ENCODE measurements around the gene IGF2BP3. TPM values are rescaled to one million over a fixed set of nuclear protein-coding genes. Genes with fewer than 3 reads are reported as not detected.

IGF2BP3 gene
- polyA plus RNA-seq, 1 donor (not counting 4 experiments of a cell fraction or from before 2014, with no cell fraction given) = 22.3 TPM

DNA sequence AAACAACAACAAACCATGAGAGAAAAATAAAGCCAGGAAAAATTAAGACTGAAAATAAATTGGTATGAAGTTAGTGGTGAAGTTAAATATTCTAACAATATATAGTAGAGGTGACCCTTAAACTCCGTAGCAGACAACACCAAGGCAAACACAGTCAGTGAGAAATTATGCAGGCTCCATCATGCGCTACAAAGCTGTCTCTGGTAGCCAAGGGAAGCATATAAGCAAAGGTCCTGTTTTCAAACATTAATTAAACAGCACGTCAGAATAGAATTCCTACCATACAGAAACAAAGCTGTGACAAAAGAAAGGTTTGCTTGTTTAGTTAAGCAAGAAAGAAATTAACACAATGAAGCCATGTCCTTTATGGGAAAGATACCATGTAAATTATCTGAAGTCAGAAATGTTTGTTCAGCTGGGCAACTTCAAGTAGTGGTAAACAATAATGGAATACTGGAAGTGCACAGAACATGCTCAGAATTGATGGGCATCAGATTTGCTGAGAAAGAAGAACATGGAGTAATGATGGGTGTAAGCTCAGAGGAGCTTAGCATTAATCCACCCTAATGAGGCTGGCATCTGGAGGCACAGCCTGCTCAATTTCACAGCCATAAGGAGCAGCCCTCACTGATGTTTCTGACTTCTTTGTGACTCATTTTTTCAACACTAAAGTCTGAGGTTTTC, 75.7 kb downstream of the IGF2BP3 start:
- Histone ChIP-seq H3K9me1 (ENCODE audit: control insufficient read depth, extremely low read depth, insufficient read depth, low read length) (no peaks in the 10 kb centered on the region), H3K9me3 (ENCODE audit: control insufficient read depth, low read depth, low read length) (no peaks in the 10 kb centered on the region), H3K27me3 (ENCODE audit: control insufficient read depth, extremely low read depth, insufficient read depth, low read length) (no peaks in the 10 kb centered on the region), H4K20me1 (ENCODE audit: control insufficient read depth, extremely low read depth, insufficient read depth, low read length) (no peaks in the 10 kb centered on the region), H2AFZ (ENCODE audit: control insufficient read depth, low read length) (no peak overlapping the region), H3K4me2 (ENCODE audit: control insufficient read depth, extremely low read depth, insufficient read depth, low read depth, low read length) (no peak overlapping the region), H3K79me2 (ENCODE audit: control insufficient read depth, insufficient read depth, low read length) (no peaks in the 10 kb centered on the region), H3K36me3 (ENCODE audit: control insufficient read depth in 2 of 2, extremely low read depth in 1 of 2, insufficient read depth in 2 of 2, low read length in 2 of 2) (peaks cover 0 to 6% of the 10 kb centered on the region in 2 experiments), H3K9ac (ENCODE audit: control insufficient read depth, extremely low read depth, insufficient read depth, low read length) (no peak overlapping the region), H3K4me3 (ENCODE audit: control insufficient read depth in 2 of 3, extremely low read depth in 1 of 3, insufficient read depth in 2 of 3, low read depth in 1 of 3, low read length in 3 of 3) (no peak overlapping the region), H3K27ac (ENCODE audit: control insufficient read depth, insufficient read depth, low read length) (no peak overlapping the region), H3K4me1 (ENCODE audit: control insufficient read depth, extremely low read depth, insufficient read depth, low read length) (no peaks in the 10 kb centered on the region)
- DNase-seq (ENCODE audit: low read depth, low spot score) = no peak
- no peak for FAIRE-seq
- TF ChIP-seq, protein P1, sequence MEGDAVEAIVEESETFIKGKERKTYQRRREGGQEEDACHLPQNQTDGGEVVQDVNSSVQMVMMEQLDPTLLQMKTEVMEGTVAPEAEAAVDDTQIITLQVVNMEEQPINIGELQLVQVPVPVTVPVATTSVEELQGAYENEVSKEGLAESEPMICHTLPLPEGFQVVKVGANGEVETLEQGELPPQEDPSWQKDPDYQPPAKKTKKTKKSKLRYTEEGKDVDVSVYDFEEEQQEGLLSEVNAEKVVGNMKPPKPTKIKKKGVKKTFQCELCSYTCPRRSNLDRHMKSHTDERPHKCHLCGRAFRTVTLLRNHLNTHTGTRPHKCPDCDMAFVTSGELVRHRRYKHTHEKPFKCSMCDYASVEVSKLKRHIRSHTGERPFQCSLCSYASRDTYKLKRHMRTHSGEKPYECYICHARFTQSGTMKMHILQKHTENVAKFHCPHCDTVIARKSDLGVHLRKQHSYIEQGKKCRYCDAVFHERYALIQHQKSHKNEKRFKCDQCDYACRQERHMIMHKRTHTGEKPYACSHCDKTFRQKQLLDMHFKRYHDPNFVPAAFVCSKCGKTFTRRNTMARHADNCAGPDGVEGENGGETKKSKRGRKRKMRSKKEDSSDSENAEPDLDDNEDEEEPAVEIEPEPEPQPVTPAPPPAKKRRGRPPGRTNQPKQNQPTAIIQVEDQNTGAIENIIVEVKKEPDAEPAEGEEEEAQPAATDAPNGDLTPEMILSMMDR (optimal IDR thresholded peaks at IDR 0.05 in 1 of 3, IDR thresholded peaks at IDR 0.05 in 1 of 3, conservative IDR thresholded peaks at IDR 0.05 in 1 of 3; ENCODE audit: extremely low read depth in 1 of 3, insufficient read depth in 2 of 3, low read length in 3 of 3) = no peak
- no peak for TF ChIP-seq EZH2 (IDR thresholded peaks at IDR 0.05; ENCODE audit: low read length)
- dilution Hi-C loops (cut with MboI; ENCODE audit: extremely low pct_ligation_motif_present, low sequenced_read_pairs) = no loop called here

DNA sequence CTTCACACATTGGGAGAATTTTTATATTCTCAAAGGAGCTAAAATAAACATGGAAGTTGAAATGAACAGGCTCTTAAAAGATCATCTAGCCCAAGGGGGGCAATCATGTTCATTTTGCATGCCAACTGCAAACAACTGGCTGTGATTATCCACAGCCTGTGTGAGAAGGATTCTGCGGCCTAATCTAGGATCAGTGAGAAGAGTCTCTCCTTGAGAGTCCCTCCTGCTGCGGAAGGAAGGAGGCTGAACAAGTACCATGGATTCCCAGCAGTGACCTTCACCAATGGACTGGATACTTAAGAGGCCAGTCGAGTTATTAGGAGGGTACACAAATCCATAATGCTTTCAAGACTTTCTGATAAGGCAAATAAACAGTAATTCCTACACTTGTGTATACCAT, 76.7 kb downstream of the IGF2BP3 start:
- no peaks in the 10 kb centered on the region for H3K79me2 ChIP-seq (ENCODE audit: control insufficient read depth, insufficient read depth, low read length)
- no peaks in the 10 kb centered on the region for H3K9me1 ChIP-seq (ENCODE audit: control insufficient read depth, extremely low read depth, insufficient read depth, low read length)
- TF ChIP-seq, protein P1 (optimal IDR thresholded peaks at IDR 0.05 in 1 of 3, IDR thresholded peaks at IDR 0.05 in 1 of 3, conservative IDR thresholded peaks at IDR 0.05 in 1 of 3; ENCODE audit: extremely low read depth in 1 of 3, insufficient read depth in 2 of 3, low read length in 3 of 3) = no peak
- no peak for TF ChIP-seq EZH2 (IDR thresholded peaks at IDR 0.05; ENCODE audit: low read length)
- no peak overlapping the region for H2AFZ ChIP-seq (ENCODE audit: control insufficient read depth, low read length)
- dilution Hi-C loops (cut with MboI; ENCODE audit: extremely low pct_ligation_motif_present, low sequenced_read_pairs) = no loop called here
- H3K27ac ChIP-seq (ENCODE audit: control insufficient read depth, insufficient read depth, low read length) = no peak overlapping the region
- no peak overlapping the region for H3K4me3 ChIP-seq (ENCODE audit: control insufficient read depth in 2 of 3, extremely low read depth in 1 of 3, insufficient read depth in 2 of 3, low read depth in 1 of 3, low read length in 3 of 3)
- no peak overlapping the region for H3K4me2 ChIP-seq (ENCODE audit: control insufficient read depth, extremely low read depth, insufficient read depth, low read depth, low read length)
- no peaks in the 10 kb centered on the region for H3K27me3 ChIP-seq (ENCODE audit: control insufficient read depth, extremely low read depth, insufficient read depth, low read length)
- H4K20me1 ChIP-seq (ENCODE audit: control insufficient read depth, extremely low read depth, insufficient read depth, low read length) = no peaks in the 10 kb centered on the region
- H3K9ac ChIP-seq (ENCODE audit: control insufficient read depth, extremely low read depth, insufficient read depth, low read length) = no peak overlapping the region
- no peaks in the 10 kb centered on the region for H3K4me1 ChIP-seq (ENCODE audit: control insufficient read depth, extremely low read depth, insufficient read depth, low read length)
- FAIRE-seq (no peak), DNase-seq (ENCODE audit: low read depth, low spot score) (no peak)
- peaks cover 0 to 6% of the 10 kb centered on the region in 2 experiments for H3K36me3 ChIP-seq (ENCODE audit: control insufficient read depth in 2 of 2, extremely low read depth in 1 of 2, insufficient read depth in 2 of 2, low read length in 2 of 2)
- H3K9me3 ChIP-seq (ENCODE audit: control insufficient read depth, low read depth, low read length) = no peaks in the 10 kb centered on the region

All from keratinocyte (primary cell).